Gastrocnemius medialis (tissue), 4 donors: ENCODE measurements around the gene IL4R. TPM values are rescaled to one million over a fixed set of nuclear protein-coding genes. Genes with fewer than 3 reads are reported as not detected.
"Not testable (repeated sequence)": the region's sequence is repeated elsewhere in the genome, so short reads cannot be mapped to it uniquely, and the experiment has no call there.

Experiments used
- ATAC-seq, 2 donors: fragments of 150-250 bp; one replicate each; pipeline ENCODE4 v1.9.1; 2016
- DNase-seq, 2 donors: peaks; one replicate each; pipeline ENCODE4 v3.0.0-alpha.2; 2019
- H3K27ac ChIP-seq, 4 donors: fragments of 200-600 bp; sonication (generic); 1 replicate in 1 of 4; 2 replicates in 3 of 4; pipeline ENCODE4 v1.5.1; 2016 to 2018; ENCODE audit warnings: mild to moderate bottlenecking in 2 of 4, moderate library complexity in 1 of 4
- H3K27me3 ChIP-seq, 3 donors: fragments of 200-600 bp; sonication (generic) in 2 of 3; 1 replicate in 1 of 3; 2 replicates in 2 of 3; pipeline versions ENCODE4 v1.5.1 to v1.6.0; 2016 to 2019; ENCODE audit warnings: mild to moderate bottlenecking in 1 of 3, moderate library complexity in 1 of 3
- H3K36me3 ChIP-seq, 2 donors: fragments of 200-600 bp; sonication (generic) in 1 of 2; one replicate each; pipeline ENCODE4 v1.5.1; 2017 to 2018
- H3K4me1 ChIP-seq, 2 donors: fragments of 200-600 bp; sonication (generic) in 1 of 2; one replicate each; pipeline ENCODE4 v1.5.1; 2016 to 2017; ENCODE audit warnings: mild to moderate bottlenecking in 2 of 2
- H3K4me3 ChIP-seq, 4 donors: fragments of 200-600 bp; sonication (generic) in 3 of 4; 1 replicate in 1 of 4; 2 replicates in 3 of 4; pipeline ENCODE4 v1.5.1; 2016 to 2019; ENCODE audit warnings: mild to moderate bottlenecking in 2 of 4
- H3K9me3 ChIP-seq, 3 donors: fragments of 200-600 bp; sonication (generic) in 2 of 3; 1 replicate in 1 of 3; 2 replicates in 2 of 3; pipeline ENCODE4 v1.5.1; 2016 to 2019
- CTCF ChIP-seq, 5 experiments: fragments of 450-650 bp in 3 of 5; fragments of 200-600 bp in 2 of 5; sonication (generic) in 2 of 5; IDR thresholded peaks in 4 of 5; conservative IDR thresholded peaks in 1 of 5; 1 replicate in 4 of 5; 2 replicates in 1 of 5; pipeline ENCODE4 v1.5.1; 2016 to 2019; ENCODE audit warnings: antibody characterized with exemption in 5 of 5, mild to moderate bottlenecking in 3 of 5, moderate library complexity in 3 of 5
- POLR2A ChIP-seq, 2 donors: fragments of 450-650 bp; IDR thresholded peaks; one replicate each; pipeline ENCODE4 v1.6.1; 2017; ENCODE audit warnings: antibody characterized with exemption in 2 of 2, mild to moderate bottlenecking in 2 of 2, moderate library complexity in 2 of 2
- in situ Hi-C, 4 donors: fragments of 200-750 bp; cut with MboI; loops; one replicate each; pipeline versions ENCODE4 v1.15.0 to v1.8.0; 2017; ENCODE audit warnings: low sequenced_read_pairs in 4 of 4
- intact Hi-C: fragments of 100-400 bp; cut with DNase I; formaldehyde crosslinking; loops from one replicate; pipeline ENCODE4 v1.15.1; 2023; ENCODE audit warnings: low total_unique reads
- total RNA-seq, 4 donors: library from RNA; depleted of rRNA; stranded (reverse); fragments of >200 nt; gene quantifications; one replicate each; pipeline versions ENCODE4 v1.1.0 to v1.2.3, GENCODE V29; 2016

The IL4R gene
- total RNA-seq, 4 donors from 2014 or later: 4.5 to 7.4 (median 6.5) TPM

- no peak for DNase-seq
- H3K4me1 ChIP-seq: peaks cover 9 to 10% of the 10 kb centered on the region in 2 donors
Observed at GRCh38 chr16:27325736-27326135, 12.0 kb downstream of the IL4R start.

GRCh38 chr16:27326251-27326650 is 12.5 kb downstream of the IL4R start:
- no peak for TF ChIP-seq POLR2A (IDR thresholded peaks at IDR 0.05)
- in situ Hi-C loops: no loop called here
- H3K36me3 ChIP-seq: no peaks in the 10 kb centered on the region
- peak overlapping the region; percentile 70 to 89 (median 80) for H3K27ac ChIP-seq
- intact Hi-C loops: no loop called here
- DNase-seq: no peak
- no peak overlapping the region for H3K4me3 ChIP-seq
- ATAC-seq: no peak
- peaks cover 10 to 15% of the 10 kb centered on the region in 2 donors for H3K4me1 ChIP-seq
- no peaks in the 10 kb centered on the region for H3K9me3 ChIP-seq
- no peaks in the 10 kb centered on the region for H3K27me3 ChIP-seq

More at GRCh38 chr16:27325736-27326135, 12.0 kb downstream of the IL4R start:
- Histone ChIP-seq H3K9me3 (no peaks in the 10 kb centered on the region), H3K4me3 (no peak overlapping the region), H3K27ac (peak overlapping the region; percentile 70 to 89 (median 80)), H3K27me3 (no peaks in the 10 kb centered on the region), H3K36me3 (no peaks in the 10 kb centered on the region)
- in situ Hi-C loops (no loop called here), intact Hi-C loops (no loop called here)
- TF ChIP-seq POLR2A (IDR thresholded peaks at IDR 0.05) (no peak), CTCF (IDR thresholded peaks at IDR 0.05 in 4 of 5, conservative IDR thresholded peaks at IDR 0.05 in 1 of 5) (no peak)
- ATAC-seq: no peak

GRCh38 chr16:27326738-27327585 is 13.2 kb downstream of the IL4R start:
- Histone ChIP-seq H3K36me3 (no peaks in the 10 kb centered on the region), H3K4me3 (peak overlapping the region; percentile 3 to 36 (median 8)), H3K4me1 (peaks cover 10 to 17% of the 10 kb centered on the region in 2 donors), H3K27me3 (no peaks in the 10 kb centered on the region), H3K27ac (peak overlapping the region; percentile 70 to 89 (median 80)), H3K9me3 (no peaks in the 10 kb centered on the region)
- intact Hi-C loops (no loop called here), in situ Hi-C loops (no loop called here)
- TF ChIP-seq POLR2A (IDR thresholded peaks at IDR 0.05): no peak
- no peak for TF ChIP-seq CTCF (IDR thresholded peaks at IDR 0.05 in 4 of 5, conservative IDR thresholded peaks at IDR 0.05 in 1 of 5)
- peak; percentile 59 to 78 for DNase-seq
- ATAC-seq: peak; percentile 86 to 87

- Histone ChIP-seq H3K27me3 (no peaks in the 10 kb centered on the region), H3K4me1 (peaks cover 10 to 17% of the 10 kb centered on the region in 2 donors), H3K9me3 (no peaks in the 10 kb centered on the region), H3K27ac (peak overlapping the region; percentile 70 to 89 (median 80)), H3K36me3 (no peaks in the 10 kb centered on the region), H3K4me3 (peak overlapping the region in 2 of 4 donors; percentile 3 to 13)
- in situ Hi-C loops (no loop called here), intact Hi-C loops (no loop called here)
- DNase-seq (no peak), ATAC-seq (no peak)
- TF ChIP-seq CTCF (IDR thresholded peaks at IDR 0.05 in 4 of 5, conservative IDR thresholded peaks at IDR 0.05 in 1 of 5): no peak
- no peak for TF ChIP-seq POLR2A (IDR thresholded peaks at IDR 0.05)
Observed at GRCh38 chr16:27327586-27327915, 13.8 kb downstream of the IL4R start.

GRCh38 chr16:27328937-27329336 is 15.2 kb downstream of the IL4R start:
- intact Hi-C loops: no loop called here

GRCh38 chr16:27329376-27330079 is 15.8 kb downstream of the IL4R start:
- intact Hi-C loops, H3K4me3 ChIP-seq, ATAC-seq, in situ Hi-C loops, DNase-seq, H3K27me3 ChIP-seq, H3K9me3 ChIP-seq, H3K36me3 ChIP-seq: not testable (repeated sequence)
- Histone ChIP-seq H3K4me1 (peaks cover 10 to 17% of the 10 kb centered on the region in 2 donors), H3K27ac (peak overlapping the region; percentile 27 to 89 (median 76))

More at GRCh38 chr16:27328937-27329336, 15.2 kb downstream of the IL4R start:
- in situ Hi-C loops: no loop called here
- no peak for DNase-seq
- no peaks in the 10 kb centered on the region for H3K36me3 ChIP-seq
- no peak for ATAC-seq
- peaks cover 10 to 17% of the 10 kb centered on the region in 2 donors for H3K4me1 ChIP-seq
- no peak overlapping the region for H3K4me3 ChIP-seq
- H3K27me3 ChIP-seq: no peaks in the 10 kb centered on the region
- H3K27ac ChIP-seq: peak overlapping the region; percentile 27 to 89 (median 76)
- no peaks in the 10 kb centered on the region for H3K9me3 ChIP-seq
- no peak for TF ChIP-seq POLR2A (IDR thresholded peaks at IDR 0.05)
- no peak for TF ChIP-seq CTCF (IDR thresholded peaks at IDR 0.05 in 4 of 5, conservative IDR thresholded peaks at IDR 0.05 in 1 of 5)
